HG03103 (cell line): ENCODE results near the gene ATG16L2.
A peak's percentile ranks its signal among the peaks of the same experiment; 100 is the strongest.

Experiments
- ATAC-seq: cut with Tn5 transposase; IDR thresholded peaks from one replicate; pipeline ENCODE4 v1.9.1; 2021; ENCODE audit warnings: low read depth; ENCODE audit not compliant: unreplicated experiment

ATG16L2 gene, protein sequence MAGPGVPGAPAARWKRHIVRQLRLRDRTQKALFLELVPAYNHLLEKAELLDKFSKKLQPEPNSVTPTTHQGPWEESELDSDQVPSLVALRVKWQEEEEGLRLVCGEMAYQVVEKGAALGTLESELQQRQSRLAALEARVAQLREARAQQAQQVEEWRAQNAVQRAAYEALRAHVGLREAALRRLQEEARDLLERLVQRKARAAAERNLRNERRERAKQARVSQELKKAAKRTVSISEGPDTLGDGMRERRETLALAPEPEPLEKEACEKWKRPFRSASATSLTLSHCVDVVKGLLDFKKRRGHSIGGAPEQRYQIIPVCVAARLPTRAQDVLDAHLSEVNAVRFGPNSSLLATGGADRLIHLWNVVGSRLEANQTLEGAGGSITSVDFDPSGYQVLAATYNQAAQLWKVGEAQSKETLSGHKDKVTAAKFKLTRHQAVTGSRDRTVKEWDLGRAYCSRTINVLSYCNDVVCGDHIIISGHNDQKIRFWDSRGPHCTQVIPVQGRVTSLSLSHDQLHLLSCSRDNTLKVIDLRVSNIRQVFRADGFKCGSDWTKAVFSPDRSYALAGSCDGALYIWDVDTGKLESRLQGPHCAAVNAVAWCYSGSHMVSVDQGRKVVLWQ

DNA sequence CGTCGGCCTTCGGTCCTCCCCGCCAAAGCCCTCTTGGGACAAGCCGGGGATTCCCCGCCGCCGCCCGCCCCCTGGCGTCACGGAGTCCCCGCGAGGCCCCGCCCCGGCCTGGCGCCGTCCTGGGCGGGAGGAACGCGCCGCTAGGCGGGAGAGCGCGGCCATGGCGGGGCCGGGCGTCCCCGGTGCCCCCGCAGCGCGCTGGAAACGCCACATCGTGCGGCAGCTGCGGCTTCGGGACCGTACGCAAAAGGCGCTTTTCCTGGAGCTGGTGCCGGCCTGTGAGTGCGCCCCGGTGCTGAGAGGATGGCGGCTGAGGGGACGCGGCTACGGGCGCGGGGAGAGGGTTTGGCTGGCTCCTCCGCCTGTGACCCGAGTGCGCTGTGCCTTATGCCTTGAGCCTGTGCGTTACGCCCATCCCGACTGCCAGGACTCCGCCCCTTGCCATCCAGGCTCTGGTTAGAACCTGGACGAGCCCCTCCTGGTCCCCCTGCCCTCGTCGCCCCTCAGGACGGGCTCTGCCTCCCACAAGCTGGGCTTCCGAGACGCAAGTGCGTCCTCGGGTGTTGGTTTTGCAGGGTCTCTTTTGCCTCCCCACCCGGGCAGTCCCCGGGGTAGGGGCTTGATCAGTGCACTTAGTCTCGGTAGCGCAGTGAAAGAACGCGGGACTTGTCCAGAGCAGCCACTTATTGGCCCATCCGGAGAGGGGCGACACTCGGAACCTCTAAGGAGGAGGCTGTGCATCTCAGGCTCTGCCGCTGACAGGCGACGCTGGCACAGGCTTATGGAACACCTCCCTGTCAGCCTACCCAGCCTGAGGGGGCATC lies at the start of gene ATG16L2:
TSS of gene ATG16L2 (plus strand) at position 126 of the 824 bp plus-strand sequence. CDS start at position 161, 35 bp downstream.
- ATAC-seq = peak; percentile 43

DNA sequence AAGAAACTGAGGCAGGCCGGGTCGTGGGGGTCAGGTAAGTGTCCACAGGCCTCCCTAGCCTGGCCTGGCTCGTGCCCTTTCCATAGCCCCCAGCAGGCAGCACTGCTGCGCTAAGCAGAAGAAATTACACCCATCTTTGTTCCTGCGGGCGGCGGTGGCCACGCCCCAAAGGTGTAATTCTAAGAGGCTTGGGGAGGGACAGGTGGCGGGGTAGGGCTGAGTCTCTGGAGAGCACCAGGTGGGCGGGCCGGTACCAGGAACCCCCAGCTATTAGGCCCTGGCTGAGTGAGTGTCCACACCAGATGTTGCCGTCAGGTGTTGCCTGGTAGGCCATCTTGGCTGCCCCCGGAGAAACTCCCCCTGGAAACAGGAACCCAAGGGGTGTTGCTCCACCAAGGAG lies 49.7 kb upstream of the ATG16L2 start:
- ATAC-seq = no peak

DNA sequence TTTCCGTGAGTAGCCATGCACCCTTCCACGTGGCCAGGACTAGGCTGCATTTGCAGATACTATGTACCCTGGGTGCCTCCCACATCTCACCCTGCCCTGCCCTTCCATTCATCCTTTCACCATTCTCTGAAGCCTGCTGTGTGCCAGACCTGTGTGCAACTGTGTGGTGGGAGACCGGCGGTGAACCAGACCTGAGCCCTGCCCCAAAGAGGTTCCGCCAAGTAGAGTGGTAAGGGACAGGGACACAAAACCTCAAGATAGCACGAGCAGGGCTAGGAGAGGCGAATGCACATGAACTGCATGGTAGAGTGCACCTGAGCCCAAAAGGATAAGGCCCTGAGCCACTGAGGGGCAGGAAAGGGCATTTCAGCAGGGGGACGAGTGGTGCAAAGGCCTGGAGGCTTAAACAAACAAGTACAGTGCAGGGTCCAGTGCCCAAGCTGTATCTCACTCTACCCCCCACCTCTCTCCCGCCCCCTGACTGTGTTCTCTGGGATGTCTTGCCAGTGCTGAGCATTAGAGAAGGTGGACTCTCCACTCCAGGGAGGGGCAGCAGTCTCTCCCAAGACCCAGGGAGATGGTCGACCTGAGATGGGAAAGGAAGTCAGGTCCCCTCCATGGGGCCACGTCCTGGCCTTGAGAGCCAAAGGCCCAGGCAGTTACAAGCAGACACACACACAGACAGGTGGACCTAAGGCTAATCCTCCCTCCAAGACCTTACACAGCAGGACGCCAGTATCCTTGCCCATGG lies 47.9 kb upstream of the ATG16L2 start:
- ATAC-seq = no peak

DNA sequence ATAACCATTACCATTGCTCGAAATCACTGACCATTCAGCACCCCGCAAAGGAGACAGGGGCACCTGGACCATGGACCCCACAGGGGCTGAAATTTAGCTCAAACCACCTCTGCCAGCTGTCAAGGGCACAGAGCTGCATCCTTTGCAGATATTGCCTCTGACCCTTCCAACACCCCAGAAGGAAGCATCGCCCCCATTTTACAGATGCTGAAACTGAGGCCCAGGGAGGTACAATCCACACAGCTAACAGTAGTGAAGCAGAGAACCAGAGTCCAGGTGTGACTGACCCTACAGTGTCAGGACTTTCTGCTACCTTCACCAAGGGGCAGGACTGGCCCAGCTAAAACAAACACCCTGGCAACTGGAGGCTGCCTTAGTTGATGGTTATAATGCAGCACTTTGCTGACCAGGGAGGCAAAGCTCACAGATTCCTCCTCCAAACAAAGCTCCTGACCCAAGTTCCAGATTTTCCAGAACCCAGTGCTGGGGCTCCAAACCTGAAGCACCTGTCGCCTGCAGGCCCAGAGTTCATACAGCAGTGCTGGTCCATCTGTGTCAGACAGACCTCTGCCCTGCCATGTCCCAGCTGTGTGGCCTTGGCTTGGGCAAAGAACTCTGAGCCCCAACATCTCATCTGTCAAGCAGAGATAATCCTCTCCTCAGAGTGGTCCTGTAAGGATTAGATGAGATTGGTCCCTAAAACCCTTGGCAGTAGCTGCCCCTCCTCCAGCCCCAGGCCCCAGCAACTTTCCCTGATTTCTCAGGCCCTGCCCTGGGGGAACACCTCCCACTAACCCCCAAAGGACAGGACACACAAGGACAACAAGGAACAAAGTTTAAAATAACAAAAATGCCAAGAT lies 46.8 kb upstream of the ATG16L2 start:
- no peak for ATAC-seq

DNA sequence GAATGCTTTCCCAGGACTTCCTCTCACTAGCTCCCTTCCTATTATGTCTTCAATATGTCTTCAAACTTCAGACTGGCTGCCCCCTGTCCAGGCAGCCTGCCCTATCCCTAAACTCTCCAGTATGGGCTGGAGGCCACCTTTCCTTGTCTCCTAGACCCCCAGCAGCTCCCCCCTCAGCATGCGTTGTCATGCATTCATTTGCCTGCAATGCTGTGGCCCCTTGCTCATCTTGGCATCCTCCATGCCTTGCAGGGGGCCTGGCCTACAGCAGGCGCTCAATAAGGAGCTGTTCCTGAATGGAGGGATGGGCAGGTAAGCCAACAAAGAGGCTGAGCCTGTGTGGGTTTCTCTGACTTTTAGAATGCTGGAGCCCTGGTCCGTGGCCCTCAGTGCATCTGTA lies 45.6 kb upstream of the ATG16L2 start:
- ATAC-seq = no peak

DNA sequence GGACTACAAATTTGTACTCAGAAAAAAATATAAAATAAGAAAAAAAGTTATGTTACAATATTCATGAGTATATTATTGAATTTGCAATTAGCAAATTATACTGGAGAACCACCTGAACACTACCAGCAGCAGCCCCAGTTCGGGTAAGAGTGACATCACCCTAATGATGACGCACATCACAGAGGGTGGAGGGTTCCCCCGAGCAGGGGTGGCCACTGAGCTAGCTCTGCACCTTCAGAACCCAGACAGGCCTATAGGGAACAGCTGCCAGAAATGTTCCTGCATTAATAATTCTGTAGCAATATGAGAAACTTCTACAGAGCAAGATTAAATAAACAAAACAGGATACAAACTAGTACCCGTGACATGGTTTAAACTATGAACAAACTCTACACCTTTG lies 44.5 kb upstream of the ATG16L2 start:
- no peak for ATAC-seq

DNA sequence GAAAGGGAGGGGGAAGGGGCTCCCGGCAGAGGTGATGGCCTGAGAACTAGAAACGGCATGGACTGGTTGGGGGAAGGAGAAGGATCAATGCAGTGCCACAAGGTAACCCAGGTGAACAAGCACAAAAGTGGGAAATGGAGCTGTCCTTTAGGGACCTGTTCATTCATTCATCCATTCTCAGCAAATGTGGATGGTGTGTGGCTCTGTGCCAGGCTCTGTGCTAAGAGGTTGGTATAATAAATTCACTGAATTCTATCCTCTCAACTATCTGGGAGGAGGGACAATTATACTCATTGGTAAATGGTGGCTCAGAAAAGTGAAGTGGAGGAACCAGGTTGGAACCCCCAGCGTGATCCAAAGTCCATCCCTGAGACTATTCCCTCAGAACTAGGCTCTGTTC lies 43.4 kb upstream of the ATG16L2 start:
- ATAC-seq = no peak

DNA sequence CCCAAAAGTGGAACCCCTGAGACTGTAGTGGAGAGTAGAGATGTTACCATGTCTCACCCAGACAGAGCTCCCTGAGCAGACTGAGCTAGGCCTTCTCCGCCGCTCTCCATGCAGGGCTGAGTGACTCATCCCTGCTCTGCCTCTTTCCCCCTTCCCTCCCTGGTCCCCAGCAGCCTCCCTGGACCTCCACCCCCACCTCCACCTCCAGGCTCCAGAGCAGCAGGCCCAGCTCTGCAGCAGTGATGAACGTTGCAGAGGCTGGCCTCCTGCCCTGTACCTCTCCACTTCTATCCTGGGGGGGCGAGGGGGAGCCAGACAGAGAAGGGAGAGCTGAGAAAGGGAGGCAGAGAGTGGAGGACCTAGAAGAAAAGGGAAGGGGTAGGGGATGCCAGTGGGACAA lies 42.7 kb upstream of the ATG16L2 start:
- no peak for ATAC-seq

DNA sequence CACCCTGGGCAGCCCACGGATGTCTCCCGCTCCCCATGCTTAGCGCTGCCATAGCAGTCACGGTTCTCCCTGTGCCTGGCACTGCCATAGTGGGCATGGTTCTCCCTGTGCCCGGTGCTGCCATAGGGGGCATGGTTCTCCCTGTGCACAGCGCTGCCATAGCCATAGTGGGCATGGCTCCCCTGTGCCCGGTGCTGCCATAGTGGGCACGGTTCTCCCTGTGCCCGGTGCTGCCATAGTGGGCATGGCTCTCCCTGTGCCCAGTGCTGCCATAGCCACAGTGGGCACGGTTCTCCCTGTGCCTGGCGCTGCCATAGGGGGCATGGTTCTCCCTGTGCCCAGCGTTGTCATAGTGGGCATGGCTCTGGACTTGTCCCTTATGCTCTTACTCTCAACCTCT lies 42.2 kb upstream of the ATG16L2 start:
- ATAC-seq = no peak

DNA sequence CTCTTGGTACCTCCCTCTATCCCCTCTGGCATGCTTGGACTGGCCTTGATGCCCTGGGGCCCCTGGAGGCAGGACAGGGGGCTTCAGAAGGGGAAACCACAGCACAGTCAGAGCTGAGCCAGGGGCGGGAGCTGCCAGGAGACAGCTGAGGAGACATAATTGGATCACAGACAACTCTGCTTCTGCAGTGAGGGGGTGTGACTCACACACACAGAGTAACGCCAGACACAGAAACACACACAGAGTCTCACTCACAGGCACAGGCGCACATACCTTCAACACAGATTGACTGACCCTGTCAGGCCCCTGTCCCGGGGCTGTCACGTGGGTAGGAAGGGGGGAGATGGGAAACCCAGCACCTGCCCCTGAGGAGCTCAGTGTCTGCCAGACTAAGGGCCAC lies 40.9 kb upstream of the ATG16L2 start:
- ATAC-seq = no peak

DNA sequence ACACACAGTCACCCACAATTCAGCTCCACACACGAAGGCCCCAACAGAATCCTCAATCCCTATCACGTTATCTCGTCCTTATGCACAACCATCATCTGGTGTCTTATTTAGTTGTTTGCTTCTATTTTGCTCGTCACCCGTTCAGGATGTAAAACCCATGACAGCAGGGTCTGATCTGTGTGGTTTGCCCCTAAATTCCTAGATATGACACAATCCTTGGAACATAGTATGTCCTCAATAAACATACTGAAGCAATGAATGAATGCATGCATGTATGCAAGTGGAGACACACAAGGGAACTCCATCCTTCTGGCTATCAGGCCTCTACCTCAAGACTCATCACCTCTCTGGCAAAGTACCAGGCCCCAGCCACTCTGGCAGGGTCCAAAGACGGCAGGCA lies 40.5 kb upstream of the ATG16L2 start:
- ATAC-seq = no peak

DNA sequence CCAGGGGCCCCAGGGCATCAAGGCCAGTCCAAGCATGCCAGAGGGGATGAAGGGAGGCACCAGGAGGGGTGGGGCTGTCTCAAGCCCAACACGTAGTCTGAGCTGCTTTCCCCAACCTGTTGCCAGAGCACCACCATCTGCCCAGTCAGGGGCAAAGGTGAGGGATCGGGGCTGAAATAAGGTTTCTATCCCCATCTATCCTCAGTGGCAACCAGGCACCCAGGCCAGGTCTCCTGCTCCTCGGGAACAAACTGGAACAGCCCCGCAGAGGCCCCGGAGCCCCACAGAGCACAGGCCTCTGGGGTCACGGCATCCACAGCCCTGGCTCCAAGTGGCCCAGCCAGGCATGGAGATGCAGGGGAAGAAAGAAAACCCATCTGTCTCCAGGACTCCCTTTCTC lies 39.7 kb upstream of the ATG16L2 start:
- ATAC-seq = no peak

DNA sequence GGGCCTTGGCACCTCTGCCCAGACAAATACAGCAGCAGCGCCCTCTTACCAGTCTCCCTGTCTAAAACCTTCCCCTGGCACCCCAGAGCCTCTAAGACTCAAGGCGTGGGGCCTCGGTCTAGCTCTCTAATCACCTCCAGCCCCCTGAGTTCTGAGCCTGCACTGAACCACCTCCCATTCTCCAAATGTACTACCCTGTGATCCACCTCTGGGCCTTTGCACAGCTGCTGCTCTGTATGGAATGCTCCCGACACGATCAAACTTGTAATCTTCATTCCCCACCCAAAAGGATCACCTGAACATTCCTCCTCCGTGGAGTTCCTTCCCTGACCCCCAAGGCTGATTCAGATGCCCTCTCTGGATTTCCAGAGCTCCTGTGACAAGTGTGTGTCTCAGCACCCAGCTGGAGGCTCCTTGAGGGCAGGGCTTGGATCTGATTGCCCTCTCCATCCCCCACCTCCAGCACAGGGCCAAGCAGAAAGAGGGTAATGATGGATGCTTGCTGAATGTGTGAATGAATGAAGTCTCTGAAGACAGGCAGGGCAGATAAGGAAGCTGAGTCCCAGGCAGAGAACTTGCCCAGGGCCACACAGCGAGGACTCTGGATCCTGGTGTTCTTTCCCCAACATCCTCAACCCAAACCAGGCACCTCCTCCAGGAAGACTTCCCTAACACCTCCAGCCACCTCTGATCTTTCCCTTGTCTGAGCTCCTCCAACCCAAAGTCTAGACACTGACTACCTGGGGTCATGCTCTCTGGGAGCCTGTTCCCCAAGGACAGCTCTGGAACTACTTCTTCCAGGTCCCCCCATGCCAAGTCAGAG lies 38.7 kb upstream of the ATG16L2 start:
- ATAC-seq = no peak

DNA sequence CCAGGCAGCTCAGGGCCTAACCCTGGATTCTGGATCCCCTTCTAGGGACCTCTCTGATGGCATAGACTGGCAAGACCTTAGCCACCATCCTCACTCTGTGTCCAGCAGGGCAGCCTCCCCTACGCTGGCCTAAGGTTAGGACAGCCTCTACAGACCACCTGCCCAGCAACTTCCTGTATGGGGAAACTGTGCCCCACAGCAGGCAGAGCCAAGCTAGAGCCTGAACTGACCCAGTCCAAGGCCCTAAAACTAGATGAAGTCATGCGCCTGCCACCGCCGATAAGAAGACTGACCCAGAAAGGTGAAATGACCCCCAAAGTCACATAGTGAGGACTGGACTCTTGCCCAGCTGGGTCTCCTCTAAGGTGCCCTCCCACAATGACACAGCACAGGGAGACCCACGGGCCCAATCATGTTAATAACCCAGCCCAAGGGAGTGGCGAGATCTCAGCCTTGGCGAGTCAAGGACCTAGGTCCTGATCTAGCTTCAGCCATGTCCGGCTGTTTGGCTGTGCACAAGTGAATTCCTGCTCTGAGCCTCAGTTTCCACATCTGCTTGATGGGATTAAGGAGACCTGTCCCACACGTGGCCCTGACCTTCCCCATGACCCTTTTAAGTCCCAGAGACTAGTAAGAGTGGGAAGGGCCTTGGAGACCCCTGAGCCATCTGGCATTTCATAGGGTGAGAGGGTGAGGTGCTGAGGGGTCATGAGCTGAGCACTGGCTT lies 37.9 kb upstream of the ATG16L2 start:
- no peak for ATAC-seq

DNA sequence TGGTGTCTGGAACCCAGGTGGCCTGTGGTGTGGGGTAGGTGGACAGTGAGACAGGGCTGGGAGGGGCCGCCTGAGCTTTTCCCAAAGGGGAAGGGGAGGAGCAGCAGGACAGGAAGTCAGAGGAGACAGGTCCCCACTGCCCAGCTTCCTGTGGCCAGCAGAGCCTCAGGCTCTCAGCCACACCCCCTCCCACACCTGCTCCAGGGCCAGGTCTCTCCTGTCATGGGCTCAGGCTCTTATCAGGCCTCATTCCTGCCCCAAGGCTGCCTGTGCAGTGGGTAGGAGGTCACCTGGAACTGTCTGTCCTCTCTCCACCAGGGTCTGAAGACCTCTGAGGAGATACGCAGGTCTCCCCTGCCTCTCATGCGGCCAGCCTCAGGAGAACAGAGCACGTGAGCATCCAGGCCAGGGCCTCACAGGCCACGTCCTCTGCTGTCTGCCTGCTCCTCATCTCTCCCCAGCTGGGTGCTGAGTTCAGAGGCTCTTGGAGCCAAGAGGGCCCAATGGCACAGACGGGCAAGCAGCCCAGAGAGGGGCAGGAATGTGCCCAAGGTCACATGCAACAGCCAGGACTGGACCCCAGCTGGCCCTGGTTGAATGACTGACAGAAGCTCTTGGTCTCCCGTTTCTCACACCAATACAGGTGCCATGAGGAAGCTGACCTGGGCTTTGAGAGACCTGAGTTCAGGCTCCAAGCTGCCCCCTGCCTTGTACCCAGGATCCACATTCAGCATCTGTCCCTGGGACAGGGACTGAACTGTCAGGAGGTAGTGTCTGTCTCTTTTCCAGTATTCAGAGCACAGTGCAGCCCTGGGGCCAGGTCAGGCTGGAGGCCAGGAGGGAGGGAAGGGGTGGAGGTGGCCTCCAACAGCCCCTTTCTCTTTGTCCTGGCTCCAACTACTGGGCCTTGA lies 37.1 kb upstream of the ATG16L2 start:
- ATAC-seq = no peak

DNA sequence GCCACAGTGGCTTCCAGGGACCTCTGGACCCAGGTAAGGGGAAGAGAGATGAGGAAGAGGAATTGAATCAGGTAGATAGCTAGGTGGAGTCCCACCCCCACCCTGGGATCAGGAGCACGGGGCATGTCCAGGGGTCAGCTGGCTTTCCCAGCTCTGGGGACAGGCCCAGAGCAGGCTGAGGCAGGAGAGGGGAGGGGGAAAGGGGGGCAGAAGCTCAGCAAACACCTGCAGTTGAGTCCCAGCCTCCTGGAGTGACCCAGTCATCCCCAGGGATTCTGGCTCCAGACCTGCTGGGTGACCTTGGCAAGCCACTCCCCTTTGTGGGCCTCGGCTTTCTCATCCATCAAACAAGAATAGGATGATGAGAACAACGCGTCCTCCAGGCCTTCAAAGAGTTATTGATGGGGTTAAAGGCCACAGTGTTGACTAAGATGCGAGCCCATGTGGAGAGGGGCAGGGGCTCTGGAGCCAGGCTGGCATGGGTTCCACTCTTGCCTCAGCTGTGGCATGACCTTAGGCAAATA lies 36.4 kb upstream of the ATG16L2 start:
- ATAC-seq = no peak
